Measurements from ENCODE around the gene SCD5. TPM values are rescaled to one million over a fixed set of nuclear protein-coding genes. Genes with fewer than 3 reads are reported as not detected.

Gene SCD5
- total RNA-seq, 2 experiments from 2014 or later, result 0.12 to 0.35 TPM

Small RNA genes lying within 50 kb of the gene (microRNA-seq; reads per million reads assigned to microRNA genes)
- gene MIR575 (ENCODE audit: borderline microRNAs expressed, borderline replicate concordance), result not detected

Other genes starting within 250 kb of the SCD5 start
- gene TMEM150C, start 236.8 kb downstream of the SCD5 start, total RNA-seq, result not detected
- gene SEC31A, start 92.4 kb upstream of the SCD5 start, total RNA-seq, result 10 to 100 TPM; 85.1 to 85.7 TPM
- 1 to 10 TPM; 2.7 to 3.3 TPM for gene THAP9, start 101.9 kb upstream of the SCD5 start, total RNA-seq
- 10 to 100 TPM; 17.0 to 17.1 TPM for gene LIN54, start 212.0 kb upstream of the SCD5 start, total RNA-seq
- 10 to 100 TPM; 37.1 to 38.6 TPM for gene COPS4, start 236.4 kb upstream of the SCD5 start, total RNA-seq

Measured in activated naive CD4-positive, alpha-beta T cell treated with anti-CD3 and anti-CD28 coated beads for 36 hours (primary cell).